HepG2 (cell line): ENCODE data around the gene FAM219A. TPM values are rescaled to one million over a fixed set of nuclear protein-coding genes. Genes with fewer than 3 reads are reported as not detected.

Experiments used
- DRAP1 ChIP-seq: IDR thresholded peaks from 2 replicates; pipeline ENCODE4 v1.6.1; 2016; ENCODE audit warnings: missing genetic modification reagents, missing compliant biosample characterization
- FOXO4 ChIP-seq: sonication (generic); formaldehyde crosslinking; conservative IDR thresholded peaks from 2 replicates; pipeline ENCODE4 v1.8.1; 2023; ENCODE audit warnings: missing genetic modification reagents
- GFI1 ChIP-seq: sonication (generic); formaldehyde crosslinking; IDR thresholded peaks from 2 replicates; pipeline ENCODE4 v1.5.0; 2020; ENCODE audit warnings: missing genetic modification reagents, mild to moderate bottlenecking, borderline replicate concordance
- GRHL1 ChIP-seq: sonication (generic); formaldehyde crosslinking; conservative IDR thresholded peaks from 2 replicates; pipeline ENCODE4 v1.8.0; 2022; ENCODE audit warnings: missing genetic modification reagents
- MNT ChIP-seq: fragments of 450-650 bp; IDR thresholded peaks from 2 replicates; pipeline ENCODE4 v1.6.1; 2016
- RERE ChIP-seq: IDR thresholded peaks from 2 replicates; pipeline ENCODE4 v1.6.1; 2016; ENCODE audit warnings: low read depth, missing genetic modification reagents, missing compliant biosample characterization
- ZFP41 ChIP-seq: sonication (generic); formaldehyde crosslinking; IDR thresholded peaks from 2 replicates; pipeline ENCODE4 v1.4.0; 2020; ENCODE audit warnings: mild to moderate bottlenecking, missing genetic modification reagents, borderline replicate concordance
- ZNF10 ChIP-seq: sonication (generic); formaldehyde crosslinking; IDR thresholded peaks from 2 replicates; pipeline ENCODE4 v1.4.0; 2020; ENCODE audit warnings: mild to moderate bottlenecking, low read depth, missing genetic modification reagents, borderline replicate concordance
- ZNF205 ChIP-seq: IDR thresholded peaks from 2 replicates; pipeline ENCODE4 v1.6.1; 2018; ENCODE audit warnings: missing biosample characterization, missing genetic modification reagents
- ZNF350 ChIP-seq: sonication (generic); formaldehyde crosslinking; IDR thresholded peaks from 2 replicates; pipeline ENCODE4 v1.4.0; 2020; ENCODE audit warnings: mild to moderate bottlenecking, low read depth, missing genetic modification reagents, borderline replicate concordance
- ZNF543 ChIP-seq: sonication (generic); formaldehyde crosslinking; IDR thresholded peaks from 2 replicates; pipeline ENCODE4 v1.4.0; 2020; ENCODE audit warnings: mild to moderate bottlenecking, missing genetic modification reagents
- ZNF703 ChIP-seq: sonication (generic); formaldehyde crosslinking; IDR thresholded peaks from 2 replicates; pipeline ENCODE4 v1.5.1; 2020; ENCODE audit warnings: missing genetic modification reagents, mild to moderate bottlenecking, moderate library complexity, borderline replicate concordance
- ZNF768 ChIP-seq: sonication (generic); formaldehyde crosslinking; IDR thresholded peaks from 2 replicates; pipeline ENCODE4 v1.4.0; 2020; ENCODE audit warnings: missing genetic modification reagents
- ZNF883 ChIP-seq: sonication (generic); formaldehyde crosslinking; IDR thresholded peaks from 2 replicates; pipeline ENCODE4 v1.5.1; 2020; ENCODE audit warnings: mild to moderate bottlenecking, missing genetic modification reagents; ENCODE audit errors: not compliant biosample characterization
- ZUFSP ChIP-seq: sonication (generic); formaldehyde crosslinking; IDR thresholded peaks from 2 replicates; pipeline ENCODE4 v1.9.0; 2021; ENCODE audit warnings: missing genetic modification reagents, mild to moderate bottlenecking, borderline replicate concordance
- polyA plus RNA-seq, 8 experiments: library from polyadenylated mRNA; depleted of rRNA in 3 of 8; stranded (reverse) in 7 of 8; unstranded in 1 of 8; fragments of >200 nt; fragmentation: Illumina TruSeq in 4 of 8; extraction: Trizol in 4 of 8; gene quantifications; 2 replicates each; pipeline versions ENCODE4 v1.2.1 to v1.2.3, GENCODE V29; 2011 to 2016; ENCODE audit warnings: low read depth in 4 of 8, missing spikeins in 1 of 8, mixed read lengths in 1 of 8; ENCODE audit not compliant: insufficient read depth in 1 of 8
- total RNA-seq, 5 experiments: library from RNA; depleted of rRNA; stranded (reverse); fragments of >200 nt; fragmentation: Illumina TruSeq; extraction: Trizol; gene quantifications; 2 replicates each; pipeline ENCODE4 v1.2.3, GENCODE V29; 2016; ENCODE audit warnings: low read depth in 1 of 5

The FAM219A gene
- total and polyA plus RNA-seq, 2 of the 13 experiments (the other 11 are each of a cell fraction or from before 2014, with no cell fraction given), result 3.9 to 6.4 TPM

- no peak for TF ChIP-seq DRAP1 (CRISPR knock-in tag)
- no peak for TF ChIP-seq MNT
- no peak for TF ChIP-seq ZNF883 (CRISPR knock-in tag)
- TF ChIP-seq GFI1, result 0 out of 2 replicates have a peak, but pooled peaks have one; percentile 11
- no peak for TF ChIP-seq ZFP41
- no peak for TF ChIP-seq RERE (CRISPR knock-in tag)
- no peak; the same call in 1 of the 2 replicates for TF ChIP-seq FOXO4 (CRISPR knock-in tag)
- TF ChIP-seq GRHL1, result no peak
- TF ChIP-seq ZNF768 (CRISPR knock-in tag), result no peak; the same call in 1 of the 2 replicates
- TF ChIP-seq ZNF350, result no peak
- no peak for TF ChIP-seq ZUFSP (CRISPR knock-in tag)
- TF ChIP-seq ZNF543 (CRISPR knock-in tag), result peak; percentile 56
- 0 out of 2 replicates have a peak, but pooled peaks have one; percentile 36 for TF ChIP-seq ZNF703 (CRISPR knock-in tag)
- TF ChIP-seq ZNF10 (CRISPR knock-in tag), result no peak
- no peak for TF ChIP-seq ZNF205
Observed at GRCh38 chr9:34375901-34376595, 82.3 kb downstream of the FAM219A start (continued).
